IPS DF 4.7 (cell line): Measurements from ENCODE around the gene EPHA5.

Experiments
- DNase-seq: peaks from one replicate; pipeline ENCODE4 v3.0.0-alpha.2; 2013; ENCODE audit warnings: low spot score; ENCODE audit errors: extremely low read depth

Gene EPHA5

DNA sequence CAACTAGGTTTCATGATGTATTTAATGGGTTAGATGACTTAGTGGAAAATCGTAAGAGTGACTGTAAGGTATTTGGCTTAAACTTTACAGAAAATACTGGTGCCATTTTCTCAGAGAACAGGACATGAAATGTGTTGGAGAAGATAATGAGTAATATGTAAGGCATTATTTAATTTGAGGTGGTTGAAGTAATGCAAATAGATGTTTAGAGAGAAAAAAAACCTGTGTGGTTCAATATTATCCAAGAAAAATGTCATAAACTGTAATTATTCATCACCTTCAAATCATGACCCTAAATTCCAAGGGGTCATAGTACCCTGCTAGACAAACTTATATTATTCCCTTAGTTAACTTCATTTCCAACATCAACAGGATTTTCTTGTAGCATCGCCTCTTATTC lies 171.7 kb downstream of the EPHA5 start:
- no peak for DNase-seq

DNA sequence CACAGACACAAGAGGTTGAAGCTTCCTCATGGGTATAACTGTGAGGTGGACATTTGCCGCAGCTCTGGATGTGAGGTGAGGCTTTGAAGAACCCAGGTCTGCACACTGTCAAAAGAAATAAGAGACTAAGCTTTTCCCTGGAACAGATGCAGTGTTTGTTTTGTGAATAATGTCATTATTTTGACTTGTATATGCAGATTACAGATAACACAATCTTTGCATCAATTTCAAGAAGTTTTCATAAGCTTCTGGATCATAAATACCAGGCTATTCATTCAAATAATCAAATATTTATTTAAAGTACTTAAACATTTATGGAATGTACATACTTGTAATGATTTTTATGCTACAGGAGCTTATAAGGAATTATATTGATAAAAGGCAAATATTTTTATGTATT lies 174.8 kb downstream of the EPHA5 start:
- no peak for DNase-seq

DNA sequence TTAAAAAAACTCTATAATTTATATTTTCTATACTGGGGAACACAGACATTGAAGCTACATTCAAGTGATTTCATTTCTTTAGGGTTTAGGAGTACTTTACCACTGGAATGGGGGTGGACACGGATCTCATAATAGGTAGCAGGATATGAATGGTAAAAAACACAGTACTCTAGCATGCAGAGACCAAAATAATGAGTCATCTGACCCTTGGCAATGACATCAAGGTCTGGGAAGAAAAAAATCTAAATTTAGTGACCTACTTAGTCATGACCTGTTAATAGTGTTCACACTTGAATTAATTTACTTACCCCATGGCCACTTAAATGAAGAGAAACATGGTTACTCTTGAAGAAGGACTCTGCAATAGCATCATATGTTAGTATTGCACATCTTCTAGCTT lies 187.9 kb downstream of the EPHA5 start:
- DNase-seq: no peak

DNA sequence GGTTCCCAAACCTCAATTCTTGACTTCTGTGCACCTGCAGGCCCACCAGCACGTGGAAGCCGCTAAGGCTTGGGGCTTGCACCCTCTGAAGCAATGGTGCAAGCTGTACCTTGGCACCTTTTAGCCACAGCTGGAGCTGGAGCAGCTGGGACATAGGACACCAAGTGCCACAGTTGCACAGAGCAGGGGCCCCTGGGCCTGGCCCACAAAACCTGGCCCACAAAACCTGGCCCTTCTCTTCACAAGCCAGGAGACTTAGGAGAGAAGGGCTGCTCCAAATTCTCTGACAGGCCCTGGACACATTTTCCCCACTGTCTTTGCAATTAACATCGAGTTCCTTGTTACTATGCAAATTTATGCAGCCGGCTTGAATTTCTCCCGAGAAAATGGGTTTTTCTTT lies 197.8 kb downstream of the EPHA5 start:
- no peak for DNase-seq

- no peak for DNase-seq
Observed at GRCh38 chr4:65467068-65467680, 203.1 kb downstream of the EPHA5 start.

DNA sequence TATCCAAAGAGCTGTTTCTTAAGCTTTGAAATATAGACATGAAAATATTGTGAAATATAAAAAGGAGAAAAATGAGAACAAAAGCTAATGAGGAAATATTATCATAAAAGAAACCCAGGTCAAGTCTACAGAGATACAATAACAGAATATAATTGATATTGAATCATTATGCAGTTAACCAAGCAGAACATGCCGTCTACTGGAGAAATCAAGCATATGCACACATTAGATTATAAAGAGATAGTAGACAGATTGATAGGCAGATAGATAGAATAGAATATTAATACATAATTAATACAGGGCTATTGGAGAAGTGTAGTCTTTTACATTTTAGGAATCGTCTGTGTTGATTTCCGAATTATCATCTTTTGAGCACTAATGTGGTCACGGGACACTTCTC lies 208.5 kb downstream of the EPHA5 start:
- DNase-seq: no peak

GRCh38 chr4:65457011-65457410 lies 213.3 kb downstream of the EPHA5 start:
- DNase-seq: no peak

DNA sequence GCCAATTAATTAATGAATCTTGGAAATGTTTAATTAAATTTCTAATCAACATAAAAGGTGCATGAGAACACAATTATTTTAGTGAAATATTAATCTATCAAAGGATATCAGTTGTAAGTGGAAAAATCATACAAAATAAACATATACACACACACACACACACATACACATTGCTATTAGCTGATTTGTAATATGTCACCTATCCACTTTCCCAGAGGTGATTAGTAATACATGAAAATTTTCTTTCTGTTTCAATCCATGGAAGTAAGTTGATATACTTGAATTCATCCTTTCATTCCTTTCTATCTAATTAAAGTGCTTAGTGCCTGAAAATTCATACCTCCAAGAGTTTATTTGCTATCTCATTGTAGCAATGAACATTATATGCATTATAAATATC lies 213.7 kb downstream of the EPHA5 start:
- no peak for DNase-seq

- DNase-seq: no peak
Observed at GRCh38 chr4:65453398-65453797, 216.9 kb downstream of the EPHA5 start.

DNA sequence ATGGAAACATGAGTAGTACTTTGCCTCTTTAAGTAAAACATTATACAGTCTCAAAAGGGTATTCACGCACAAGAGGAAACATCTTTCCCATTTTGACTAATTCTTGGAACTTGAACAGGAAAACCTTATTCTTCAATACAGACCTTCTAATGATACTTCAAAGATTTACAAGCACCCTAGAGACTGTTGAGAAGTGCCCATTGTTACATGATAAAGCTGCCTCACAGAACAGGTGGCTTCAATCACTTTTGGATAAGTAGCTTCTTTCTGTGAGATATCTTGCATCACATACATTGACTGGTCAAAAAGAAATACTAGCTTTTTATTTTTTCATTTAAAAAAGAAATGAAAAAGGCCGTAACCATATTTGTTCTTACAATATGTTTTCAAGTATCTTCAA lies 219.4 kb downstream of the EPHA5 start:
- no peak for DNase-seq

- no peak for DNase-seq
Observed at GRCh38 chr4:65437102-65437501, 233.2 kb downstream of the EPHA5 start.

DNA sequence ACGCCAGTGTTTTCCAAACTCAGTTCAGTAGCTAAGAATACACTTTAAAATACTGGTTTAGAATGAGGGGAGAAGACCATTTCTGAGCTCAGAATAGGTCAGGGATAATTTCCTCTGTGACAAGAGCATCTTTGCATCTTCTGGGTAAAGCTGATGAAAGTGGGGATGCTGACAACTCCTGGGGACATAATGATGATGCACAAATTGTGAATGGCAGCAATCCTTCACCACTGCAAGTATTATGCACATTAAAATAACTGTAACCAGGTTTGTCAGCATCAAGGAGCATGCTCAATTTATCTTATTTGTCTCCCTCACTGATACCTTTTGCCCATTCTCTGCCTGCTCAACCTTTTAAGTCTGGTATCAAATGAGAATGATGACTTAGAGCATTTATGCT lies 248.2 kb downstream of the EPHA5 start:
- DNase-seq: no peak

GRCh38 chr4:65420036-65420435 lies 250.3 kb downstream of the EPHA5 start:
- no peak for DNase-seq

- no peak for DNase-seq
Observed at GRCh38 chr4:65416891-65417290, 253.4 kb downstream of the EPHA5 start.

- DNase-seq: no peak
Observed at GRCh38 chr4:65407483-65407882, 262.8 kb downstream of the EPHA5 start.

- DNase-seq: no peak
Observed at GRCh38 chr4:65401083-65401482, 269.2 kb downstream of the EPHA5 start.

- no peak for DNase-seq
Observed at GRCh38 chr4:65399084-65399483, 271.2 kb downstream of the EPHA5 start.

GRCh38 chr4:65393078-65393477 lies 277.2 kb downstream of the EPHA5 start:
- no peak for DNase-seq

DNA sequence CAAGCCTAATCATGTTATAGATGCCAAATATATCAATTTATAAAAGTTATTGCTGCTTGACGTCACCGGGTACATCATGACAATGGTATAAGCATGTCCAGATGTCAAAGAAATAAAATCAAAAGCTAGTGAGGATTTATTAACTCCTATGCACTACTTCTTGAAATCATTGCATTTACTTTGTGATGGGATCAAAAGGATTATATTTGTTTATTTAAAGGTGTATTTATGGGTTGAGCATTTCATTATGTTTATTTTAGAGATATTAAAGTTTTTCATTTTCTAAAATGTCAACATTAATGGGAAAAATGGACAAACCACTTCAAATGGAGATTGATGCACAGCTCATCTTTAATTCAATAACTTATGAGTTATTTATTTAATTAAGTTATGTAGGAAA lies 277.8 kb downstream of the EPHA5 start:
- no peak for DNase-seq

GRCh38 chr4:65391814-65392213 lies 278.5 kb downstream of the EPHA5 start:
- DNase-seq: no peak

DNA sequence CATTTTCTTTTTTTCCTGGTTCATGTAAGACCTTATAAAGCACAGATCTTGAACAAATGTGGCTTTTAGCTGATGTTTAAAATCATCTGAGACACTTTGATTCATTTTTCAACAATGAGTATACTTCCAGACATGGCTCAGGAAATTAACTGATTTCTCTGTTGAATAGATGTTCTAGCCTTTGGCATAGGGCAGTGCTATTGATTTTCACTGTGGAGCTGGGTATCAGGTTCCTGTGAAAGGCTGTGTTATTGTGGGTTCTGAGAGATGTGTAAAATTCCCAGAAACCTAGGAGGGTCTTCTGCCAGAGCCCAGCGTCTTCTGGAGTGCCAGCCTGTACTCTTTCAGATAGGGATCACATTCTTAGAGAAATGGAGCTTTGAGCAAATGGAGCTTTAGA lies 278.9 kb downstream of the EPHA5 start:
- no peak for DNase-seq

- DNase-seq: no peak
Observed at GRCh38 chr4:65386927-65387326, 283.4 kb downstream of the EPHA5 start.

GRCh38 chr4:65383589-65384305 lies 286.5 kb downstream of the EPHA5 start:
- no peak for DNase-seq
